Lower leg skin (tissue), 4 donors: ENCODE measurements around the gene DRD5. TPM values are rescaled to one million over a fixed set of nuclear protein-coding genes. Genes with fewer than 3 reads are reported as not detected.
"Not testable (repeated sequence)": the region's sequence is repeated elsewhere in the genome, so short reads cannot be mapped to it uniquely, and the experiment has no call there.

Source experiments
- DNase-seq, 2 donors: peaks; one replicate each; pipeline ENCODE4 v3.0.0-alpha.2; 2019; ENCODE audit warnings: low spot score in 2 of 2
- H3K4me3 ChIP-seq: fragments of 200-600 bp; sonication (generic); 2 replicates; pipeline ENCODE4 v1.5.1; 2017; ENCODE audit warnings: mild to moderate bottlenecking, low read depth; ENCODE audit not compliant: poor library complexity, severe bottlenecking
- CTCF ChIP-seq, 3 donors: fragments of 450-650 bp; IDR thresholded peaks; one replicate each; pipeline ENCODE4 v1.5.1; 2016; ENCODE audit warnings: antibody characterized with exemption in 3 of 3, mild to moderate bottlenecking in 3 of 3, moderate library complexity in 2 of 3
- POLR2A ChIP-seq, 2 donors: fragments of 450-650 bp; IDR thresholded peaks; one replicate each; pipeline ENCODE4 v1.6.1; 2016 to 2017; ENCODE audit warnings: antibody characterized with exemption in 2 of 2, mild to moderate bottlenecking in 1 of 2, moderate library complexity in 1 of 2
- WGBS, 2 donors: methylation state at CpG; one replicate each; pipeline ENCODE4 v1.1.5; 2018; 5-methylcytosine and 5-hydroxymethylcytosine counted together
- intact Hi-C: fragments of 100-400 bp; cut with DNase I; formaldehyde crosslinking; loops from one replicate; pipeline ENCODE4 v1.15.0; 2023; ENCODE audit warnings: low total_unique reads
- total RNA-seq, 4 donors: library from RNA; depleted of rRNA; stranded (reverse); fragments of >200 nt; gene quantifications; one replicate each; pipeline ENCODE4 v1.1.0, GENCODE V29; 2016

Gene DRD5
- total RNA-seq, result under 1 TPM in 1 of 4 donors, not detected in 3; 0.16 TPM

- 5 to 7% methylated on average over 9 to 21 of the region's 78 CpGs for WGBS, 2 donors
- intact Hi-C loops, result no loop called here
- no peak for DNase-seq
- H3K4me3 ChIP-seq, result no peak within 1 kb of the TSS
- no peak for TF ChIP-seq POLR2A (IDR thresholded peaks at IDR 0.05)
- TF ChIP-seq CTCF (IDR thresholded peaks at IDR 0.05), result no peak
Observed at GRCh38 chr4:9781343-9782135, at the start of gene DRD5. Gene DRD5 (plus strand): TSS chr4:9781634. CDS start chr4:9782030, 396 bp downstream.

GRCh38 chr4:9732256-9732655 lies 49.2 kb upstream of the DRD5 start:
- intact Hi-C loops, H3K4me3 ChIP-seq, DNase-seq: not testable (repeated sequence)
- 74 to 77% methylated on average over 4 of the region's 4 CpGs for WGBS, 2 donors

GRCh38 chr4:9735515-9735914 lies 45.9 kb upstream of the DRD5 start:
- intact Hi-C loops, result no loop called here
- TF ChIP-seq POLR2A (IDR thresholded peaks at IDR 0.05) (no peak), CTCF (IDR thresholded peaks at IDR 0.05) (no peak)
- DNase-seq, result no peak
- H3K4me3 ChIP-seq, result no peak overlapping the region
- WGBS, 2 donors, result 82 to 86% methylated on average over 5 of the region's 5 CpGs

GRCh38 chr4:9737280-9737679 lies 44.2 kb upstream of the DRD5 start:
- 51 to 59% methylated on average over 7 of the region's 7 CpGs for WGBS, 2 donors
- H3K4me3 ChIP-seq, intact Hi-C loops, DNase-seq: not testable (repeated sequence)

- not testable (repeated sequence) for DNase-seq, H3K4me3 ChIP-seq
- WGBS, 2 donors, result 84 to 89% methylated on average over 4 of the region's 4 CpGs
Observed at GRCh38 chr4:9743789-9744188, 37.6 kb upstream of the DRD5 start.

GRCh38 chr4:9745782-9746181 lies 35.7 kb upstream of the DRD5 start:
- no peak for DNase-seq
- 93 to 95% methylated on average over 13 of the region's 13 CpGs for WGBS, 2 donors
- TF ChIP-seq CTCF (IDR thresholded peaks at IDR 0.05), result no peak
- TF ChIP-seq POLR2A (IDR thresholded peaks at IDR 0.05), result no peak
- H3K4me3 ChIP-seq, result no peak overlapping the region
- intact Hi-C loops, result no loop called here

More at GRCh38 chr4:9743789-9744188, 37.6 kb upstream of the DRD5 start:
- intact Hi-C loops, result not testable (repeated sequence)

- no peak overlapping the region for H3K4me3 ChIP-seq
- TF ChIP-seq POLR2A (IDR thresholded peaks at IDR 0.05), result no peak
- no peak for TF ChIP-seq CTCF (IDR thresholded peaks at IDR 0.05)
- no peak for DNase-seq
- 54 to 74% methylated on average over 25 to 26 of the region's 32 CpGs for WGBS, 2 donors
- intact Hi-C loops, result no loop called here
Observed at GRCh38 chr4:9758641-9759317, 22.7 kb upstream of the DRD5 start.
